HG02981 (cell line): ENCODE measurements around the gene RALGPS1.

Experiments used
- ATAC-seq: cut with Tn5 transposase; IDR thresholded peaks from one replicate; pipeline ENCODE4 v1.9.1; 2021; ENCODE audit warnings: mild to moderate bottlenecking, moderate library complexity; ENCODE audit not compliant: unreplicated experiment

The RALGPS1 gene

GRCh38 chr9:127233989-127234388 is 319.4 kb downstream of the RALGPS1 start:
- ATAC-seq = no peak

- no peak for ATAC-seq
Measured at GRCh38 chr9:127237801-127238200, 323.2 kb downstream of the RALGPS1 start.

- ATAC-seq = no peak
Measured at GRCh38 chr9:127241354-127241753, 326.8 kb downstream of the RALGPS1 start.

- ATAC-seq = peak; percentile 100
Measured at GRCh38 chr9:127244609-127245601, 330.3 kb downstream of the RALGPS1 start.

- ATAC-seq = no peak
Measured at GRCh38 chr9:127245637-127246164, 331.1 kb downstream of the RALGPS1 start.

- ATAC-seq = no peak
Measured at GRCh38 chr9:127248241-127248640, 333.7 kb downstream of the RALGPS1 start.

- ATAC-seq = no peak
Measured at GRCh38 chr9:127249877-127250276, 335.3 kb downstream of the RALGPS1 start.

GRCh38 chr9:127250896-127251391 is 336.4 kb downstream of the RALGPS1 start:
- no peak for ATAC-seq

GRCh38 chr9:127252410-127253318 is 338.1 kb downstream of the RALGPS1 start:
- ATAC-seq = no peak

GRCh38 chr9:127253446-127253845 is 338.9 kb downstream of the RALGPS1 start:
- ATAC-seq = no peak

- no peak for ATAC-seq
Measured at GRCh38 chr9:127255692-127256091, 341.1 kb downstream of the RALGPS1 start.

GRCh38 chr9:127256324-127256723 is 341.7 kb downstream of the RALGPS1 start:
- no peak for ATAC-seq

GRCh38 chr9:127258606-127259471 is 344.3 kb downstream of the RALGPS1 start:
- no peak for ATAC-seq

GRCh38 chr9:127262602-127263001 is 348.0 kb downstream of the RALGPS1 start:
- no peak for ATAC-seq

- no peak for ATAC-seq
Measured at GRCh38 chr9:127263237-127263636, 348.7 kb downstream of the RALGPS1 start.

- ATAC-seq = no peak
Measured at GRCh38 chr9:127263664-127264063, 349.1 kb downstream of the RALGPS1 start.

- ATAC-seq = no peak
Measured at GRCh38 chr9:127264462-127265219, 350.1 kb downstream of the RALGPS1 start, which contains the start of gene GARNL3. Gene GARNL3 (plus strand): TSS chr9:127264774. CDS start chr9:127264878, 104 bp downstream.

- ATAC-seq = no peak
Measured at GRCh38 chr9:127267793-127268525, 353.4 kb downstream of the RALGPS1 start.
